HG03469 (cell line): Measurements from ENCODE around the gene ADAMTS2.

Source experiments
- ATAC-seq: cut with Tn5 transposase; IDR thresholded peaks from one replicate; pipeline ENCODE4 v1.9.1; 2021; ENCODE audit warnings: mild to moderate bottlenecking, moderate library complexity, moderate number of reproducible peaks; ENCODE audit not compliant: unreplicated experiment

The ADAMTS2 gene

GRCh38 chr5:179345433-179346321, at the start of gene ADAMTS2:
TSS of gene ADAMTS2 (minus strand) at chr5:179345461. CDS start at chr5:179345328, 133 bp downstream.
- ATAC-seq, result no peak

DNA sequence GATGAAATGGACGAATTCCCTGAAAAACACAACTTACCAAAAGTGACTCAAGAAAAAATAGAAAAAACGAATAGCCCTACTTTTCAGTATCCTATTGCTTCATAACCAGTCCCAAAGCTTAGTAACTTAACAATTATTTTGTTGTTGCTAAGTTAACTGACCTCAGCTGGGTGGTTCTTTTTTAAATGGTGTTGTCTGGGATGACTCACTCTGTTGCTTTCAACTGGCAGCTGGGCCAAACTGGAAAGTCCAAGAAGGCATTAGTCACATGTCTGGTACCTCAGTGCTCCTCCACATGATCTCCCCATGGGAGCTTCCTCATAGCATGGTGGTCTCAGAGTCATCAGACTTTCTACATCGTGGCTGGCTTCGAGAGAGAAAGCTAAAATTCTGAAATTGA, 47.8 kb upstream of the ADAMTS2 start:
- ATAC-seq, result no peak

GRCh38 chr5:179387151-179388110, 42.2 kb upstream of the ADAMTS2 start:
- no peak for ATAC-seq

DNA sequence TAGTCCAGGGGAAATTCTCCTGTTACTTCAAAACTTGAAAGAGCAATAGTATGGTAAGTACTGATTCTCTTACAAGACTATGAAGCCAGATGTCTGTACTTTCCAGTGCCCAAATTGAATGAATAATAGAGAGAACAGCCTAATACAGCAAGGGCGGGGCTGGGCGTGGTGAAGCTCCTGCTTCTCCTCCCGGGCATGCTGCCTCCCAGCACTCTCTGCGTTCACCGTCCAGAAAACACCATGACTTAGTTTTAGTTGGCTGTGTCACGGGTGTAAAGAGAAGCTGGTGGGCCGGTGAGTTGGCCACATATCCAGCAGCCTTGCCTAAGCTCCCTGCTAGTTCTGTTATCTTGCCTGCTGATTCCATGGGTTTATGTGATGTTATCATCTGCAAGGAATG, 40.7 kb upstream of the ADAMTS2 start:
- no peak for ATAC-seq

GRCh38 chr5:179382486-179382885, 37.2 kb upstream of the ADAMTS2 start:
- no peak for ATAC-seq

- ATAC-seq, result no peak
Observed at GRCh38 chr5:179381691-179382090, 36.4 kb upstream of the ADAMTS2 start.

- ATAC-seq, result no peak
Observed at GRCh38 chr5:179380211-179381035, 35.2 kb upstream of the ADAMTS2 start.

- no peak for ATAC-seq
Observed at GRCh38 chr5:179379321-179379890, 34.1 kb upstream of the ADAMTS2 start.

GRCh38 chr5:179378441-179379271, 33.4 kb upstream of the ADAMTS2 start:
- ATAC-seq, result no peak

DNA sequence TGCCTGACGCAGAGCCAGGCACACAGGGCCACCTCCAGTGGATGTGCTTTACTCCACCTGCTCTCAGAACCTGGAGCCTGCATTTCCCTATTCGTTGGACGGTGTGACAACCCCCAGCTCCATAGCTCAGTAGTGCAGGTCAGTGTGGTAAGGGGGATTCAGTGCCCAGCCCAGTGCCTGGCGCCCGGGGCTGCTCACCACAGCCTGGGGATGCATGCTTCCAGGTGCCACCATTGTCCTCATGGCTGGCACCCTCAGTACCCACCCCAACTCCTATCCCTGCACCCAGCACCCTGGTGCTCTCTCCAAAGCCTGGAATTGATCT, 32.8 kb upstream of the ADAMTS2 start:
- ATAC-seq, result no peak

DNA sequence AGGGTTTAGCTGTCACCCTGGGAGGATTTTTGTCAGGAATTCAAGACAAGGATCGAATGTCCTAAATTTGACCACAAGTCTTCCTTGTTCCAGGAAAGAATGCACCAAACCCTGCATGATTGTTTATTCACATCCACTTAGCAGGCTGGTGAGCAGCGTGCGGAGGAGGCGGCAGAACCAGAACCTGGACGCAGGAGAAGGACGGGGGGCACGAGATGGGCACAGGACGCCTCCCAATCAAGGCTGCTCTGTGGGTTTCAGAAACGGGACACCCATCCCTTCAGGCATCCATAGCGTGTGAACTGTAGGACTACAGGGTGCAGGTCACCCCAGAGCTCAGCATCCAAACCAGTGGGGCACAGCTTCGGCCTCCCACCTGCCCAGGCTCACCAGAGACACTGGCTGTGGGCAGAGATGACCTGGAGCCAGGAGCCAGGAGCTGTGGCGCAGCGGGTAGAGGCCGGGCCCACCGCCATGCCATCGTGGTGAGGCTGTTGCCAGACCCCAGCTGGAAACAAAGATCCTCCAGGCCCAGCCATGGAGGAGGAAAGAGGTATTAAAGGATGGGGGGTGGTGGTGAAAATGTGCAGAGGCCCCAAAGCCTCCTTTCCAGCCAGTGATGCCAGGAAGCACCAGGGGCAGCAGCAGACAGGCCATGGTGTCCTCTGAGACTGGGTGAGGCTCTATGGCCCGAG, 32.3 kb upstream of the ADAMTS2 start:
- no peak for ATAC-seq

- ATAC-seq, result no peak
Observed at GRCh38 chr5:179376701-179377420, 31.6 kb upstream of the ADAMTS2 start.

- ATAC-seq, result no peak
Observed at GRCh38 chr5:179375831-179376365, 30.6 kb upstream of the ADAMTS2 start.

- no peak for ATAC-seq
Observed at GRCh38 chr5:179375236-179375685, 30.0 kb upstream of the ADAMTS2 start.

DNA sequence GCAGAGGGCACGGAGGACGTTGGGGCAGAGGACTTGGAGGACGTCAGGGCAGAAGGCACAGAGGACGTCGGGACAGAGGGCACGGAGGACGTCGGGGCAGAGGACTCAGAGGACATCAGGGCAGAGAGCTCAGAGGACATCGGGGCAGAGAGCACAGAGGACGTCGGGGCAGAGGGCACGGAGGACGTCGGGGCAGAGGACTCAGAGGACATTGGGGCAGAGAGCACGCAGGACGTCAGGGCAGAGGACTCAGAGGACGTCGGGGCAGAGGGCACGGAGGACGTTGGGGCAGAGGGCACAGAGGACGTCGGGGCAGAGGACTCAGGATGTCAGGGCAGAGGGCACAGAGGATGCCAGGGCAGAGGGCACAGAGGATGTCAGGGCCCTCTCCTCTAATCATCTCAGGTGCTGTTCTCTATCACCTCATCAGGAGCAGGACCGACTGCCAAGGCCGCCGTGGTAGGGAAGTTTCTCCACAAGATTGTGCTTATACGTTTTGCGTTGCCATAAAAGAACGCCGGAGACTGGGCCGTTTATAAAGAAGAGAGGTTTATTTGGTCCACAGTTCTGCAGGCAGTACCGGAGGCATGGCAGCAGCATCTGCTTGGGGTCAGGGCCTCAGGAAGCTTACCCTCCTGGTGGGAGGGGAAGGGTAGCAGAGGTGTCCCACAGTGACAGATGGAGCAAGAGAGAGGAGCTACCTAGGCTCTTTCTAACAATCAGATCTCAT, 29.4 kb upstream of the ADAMTS2 start:
- no peak for ATAC-seq

- ATAC-seq, result no peak
Observed at GRCh38 chr5:179373961-179374505, 28.8 kb upstream of the ADAMTS2 start.
